Hematopoietic multipotent progenitor cell treated with erythropoietin and hydrocortisone succinate and interleukin-3 and kit ligand, for 15 days (in vitro differentiated cells): ENCODE results near the gene CFC1.
"Not testable (repeated sequence)": the region's sequence is repeated elsewhere in the genome, so short reads cannot be mapped to it uniquely, and the experiment has no call there.

ENCODE experiments used
- DNase-seq: peaks from one replicate; pipeline ENCODE4 v3.0.0-alpha.2; 2015; ENCODE audit warnings: low spot score

CFC1 gene

DNA sequence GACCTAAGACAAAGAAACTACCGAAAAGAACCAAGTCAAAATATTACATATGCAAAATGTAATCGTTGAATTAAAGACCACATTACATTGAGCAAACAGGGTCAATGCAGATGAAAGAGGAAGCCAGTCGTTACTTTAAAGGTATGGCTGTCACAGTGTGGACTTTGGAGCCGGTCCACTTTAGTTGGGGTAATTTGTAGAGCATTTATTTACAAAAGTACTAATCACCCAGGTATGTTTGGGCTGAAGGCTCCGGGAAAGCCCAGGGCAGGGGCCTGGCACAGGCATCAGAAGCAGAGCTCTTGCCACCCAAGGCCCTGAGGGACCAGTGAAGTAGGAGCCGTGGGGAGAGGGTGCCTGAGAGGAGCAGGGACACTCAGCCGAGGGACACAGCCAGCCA, 15.8 kb downstream of the CFC1 start:
- DNase-seq: not testable (repeated sequence)

- not testable (repeated sequence) for DNase-seq
Observed at GRCh38 chr2:130582970-130583369, 16.4 kb downstream of the CFC1 start.

DNA sequence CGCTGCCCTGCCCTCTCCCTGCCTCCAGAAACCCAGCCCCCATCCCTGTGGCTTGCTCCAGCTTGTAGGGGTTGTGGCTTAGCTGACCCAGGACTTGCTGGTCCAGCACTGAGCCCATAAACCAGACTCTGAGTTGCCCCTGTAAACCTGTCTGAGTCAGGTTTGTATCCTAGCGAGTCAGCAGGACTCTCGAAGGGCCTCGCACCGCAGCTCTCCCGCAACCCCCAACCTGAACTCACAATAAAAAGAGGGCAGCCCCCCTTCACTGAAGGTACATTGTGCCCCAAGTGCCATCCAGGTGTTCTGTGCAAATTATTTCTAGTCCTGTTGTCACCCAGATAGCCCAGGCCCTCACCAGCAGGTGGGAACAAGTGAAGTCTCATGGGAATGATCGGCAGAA, 17.9 kb downstream of the CFC1 start:
- DNase-seq: not testable (repeated sequence)

GRCh38 chr2:130579121-130579520, 20.3 kb downstream of the CFC1 start:
- DNase-seq: not testable (repeated sequence)

GRCh38 chr2:130577559-130577958, 21.8 kb downstream of the CFC1 start:
- DNase-seq: not testable (repeated sequence)

DNA sequence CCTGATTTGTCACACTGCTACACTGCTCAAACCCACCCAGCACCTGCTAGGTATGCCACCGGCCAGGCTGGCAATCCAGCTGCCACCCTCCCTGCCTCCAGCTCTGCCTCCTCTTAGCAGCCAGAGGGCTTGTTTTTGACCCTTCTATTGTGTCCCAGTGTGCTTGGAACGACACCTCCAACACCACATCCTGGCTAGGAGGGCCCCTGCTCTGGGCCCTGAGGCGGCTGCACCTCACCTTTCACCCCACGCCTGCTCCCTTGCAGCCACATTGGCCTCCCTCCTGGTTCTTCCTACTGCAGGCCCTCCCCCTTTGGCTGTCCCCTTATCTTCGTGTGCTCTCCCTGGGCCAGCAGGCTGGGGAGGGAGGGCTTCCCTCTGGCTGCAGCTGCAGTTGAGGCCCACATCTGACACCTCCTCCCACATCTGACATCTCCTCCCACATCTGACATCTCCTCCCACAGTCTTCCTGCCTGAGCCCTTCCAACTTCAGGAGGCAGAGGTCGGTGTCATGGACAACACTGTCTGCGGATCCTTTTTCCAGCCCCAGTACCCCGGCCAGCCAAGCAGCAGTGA, 23.1 kb downstream of the CFC1 start:
- not testable (repeated sequence) for DNase-seq

GRCh38 chr2:130574230-130574629, 25.1 kb downstream of the CFC1 start:
- DNase-seq: not testable (repeated sequence)

GRCh38 chr2:130571929-130572328, 27.4 kb downstream of the CFC1 start:
- DNase-seq: not testable (repeated sequence)

DNA sequence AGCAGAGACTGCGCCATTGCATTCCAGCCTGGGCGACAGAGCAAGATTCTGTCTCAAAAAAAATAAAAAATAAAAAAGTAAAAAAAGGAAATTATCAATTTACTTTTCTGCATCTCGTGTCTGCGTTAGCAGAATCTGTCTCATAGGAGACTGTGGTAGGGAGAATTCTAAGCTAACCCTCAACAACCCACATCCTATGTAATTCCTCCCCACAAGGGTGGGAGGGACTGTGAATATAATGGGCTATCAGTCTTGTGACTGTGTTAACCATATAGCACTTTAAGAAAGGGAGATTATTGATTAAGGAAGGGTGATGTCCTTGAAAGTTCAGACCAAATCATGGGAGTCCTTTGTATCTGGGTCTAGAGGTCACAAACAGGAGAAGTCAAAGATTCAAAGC, 33.2 kb downstream of the CFC1 start:
- not testable (repeated sequence) for DNase-seq

DNA sequence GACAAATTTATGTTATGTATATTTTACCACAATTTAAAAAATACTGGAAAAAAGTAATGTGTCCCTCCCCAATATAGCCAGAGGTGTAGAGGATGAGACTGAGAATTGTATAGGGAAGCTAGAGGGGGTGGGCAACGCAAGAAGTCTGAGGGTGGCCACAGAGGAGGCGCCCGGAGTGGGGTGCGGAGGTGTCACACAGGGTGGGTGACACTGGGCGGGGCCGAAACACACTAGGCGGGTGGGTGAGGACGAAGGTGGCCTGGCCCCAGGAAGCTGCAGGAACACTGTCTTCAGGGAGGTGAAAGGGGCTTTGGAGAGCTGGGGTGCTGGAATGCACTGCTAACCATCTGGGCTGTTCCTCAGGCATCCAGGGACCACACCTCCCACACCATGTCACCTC, 42.9 kb downstream of the CFC1 start:
- not testable (repeated sequence) for DNase-seq

DNA sequence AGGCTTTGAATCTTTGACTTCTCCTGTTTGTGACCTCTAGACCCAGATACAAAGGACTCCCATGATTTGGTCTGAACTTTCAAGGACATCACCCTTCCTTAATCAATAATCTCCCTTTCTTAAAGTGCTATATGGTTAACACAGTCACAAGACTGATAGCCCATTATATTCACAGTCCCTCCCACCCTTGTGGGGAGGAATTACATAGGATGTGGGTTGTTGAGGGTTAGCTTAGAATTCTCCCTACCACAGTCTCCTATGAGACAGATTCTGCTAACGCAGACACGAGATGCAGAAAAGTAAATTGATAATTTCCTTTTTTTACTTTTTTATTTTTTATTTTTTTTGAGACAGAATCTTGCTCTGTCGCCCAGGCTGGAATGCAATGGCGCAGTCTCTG, 45.2 kb downstream of the CFC1 start:
- not testable (repeated sequence) for DNase-seq

DNA sequence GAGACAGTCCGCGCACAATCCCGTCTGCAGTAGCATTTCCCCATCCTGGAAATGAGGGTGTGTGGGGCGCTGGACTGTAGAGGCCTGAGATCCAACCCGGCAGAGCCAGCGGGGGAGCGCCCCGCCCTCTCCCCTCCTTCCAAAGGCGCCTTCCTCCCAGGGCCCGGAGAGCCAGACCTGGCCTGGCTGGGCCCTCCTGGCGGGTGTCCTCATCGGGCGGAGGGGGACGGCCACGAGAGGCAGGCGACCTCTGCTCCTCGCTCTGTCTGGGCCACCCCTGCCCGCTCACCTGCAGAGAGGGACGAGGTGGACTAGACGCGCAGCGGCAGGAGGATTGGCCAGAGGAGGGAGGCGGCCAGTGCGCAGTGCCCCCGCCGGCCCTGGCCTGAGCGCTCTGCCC, 49.9 kb downstream of the CFC1 start:
- not testable (repeated sequence) for DNase-seq

DNA sequence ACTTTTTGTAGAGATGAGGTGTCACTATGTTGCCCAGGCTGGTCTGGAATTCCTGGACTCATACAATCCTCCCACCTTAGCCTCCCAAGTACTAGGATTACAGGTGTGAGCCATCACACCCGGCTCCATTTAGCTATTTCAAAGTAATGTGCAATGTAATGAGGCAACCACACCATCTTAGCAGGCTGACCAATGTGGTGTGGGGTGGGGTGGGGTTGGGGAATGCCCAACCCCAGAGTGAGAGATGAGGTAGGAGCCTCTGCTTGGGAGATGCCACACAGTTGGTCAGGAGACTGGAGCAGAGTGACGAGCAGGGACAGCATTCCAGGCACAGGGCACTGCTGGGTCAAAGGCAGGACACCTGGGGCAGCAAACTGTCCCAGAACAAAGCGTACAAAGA, 51.0 kb downstream of the CFC1 start:
- DNase-seq: not testable (repeated sequence)

DNA sequence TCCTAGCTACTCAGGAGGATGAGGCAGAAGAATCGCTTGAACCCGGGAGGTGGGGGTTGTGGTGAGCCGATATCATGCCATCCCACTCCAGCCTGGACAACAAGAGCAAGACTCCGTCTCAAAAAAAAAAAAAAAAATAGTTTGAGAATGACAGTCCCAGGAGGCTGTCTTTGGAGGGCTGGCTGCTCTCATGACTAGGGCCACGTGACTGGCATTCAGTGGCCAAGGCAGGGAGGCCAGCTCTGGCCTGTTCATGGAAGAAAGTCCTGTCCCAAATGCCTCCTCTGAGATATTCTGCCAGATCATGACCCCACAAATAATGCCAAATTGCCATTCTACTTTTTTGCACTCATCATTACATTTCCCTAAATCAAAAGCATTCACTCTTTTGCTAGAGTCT, 54.4 kb downstream of the CFC1 start:
- DNase-seq: not testable (repeated sequence)

DNA sequence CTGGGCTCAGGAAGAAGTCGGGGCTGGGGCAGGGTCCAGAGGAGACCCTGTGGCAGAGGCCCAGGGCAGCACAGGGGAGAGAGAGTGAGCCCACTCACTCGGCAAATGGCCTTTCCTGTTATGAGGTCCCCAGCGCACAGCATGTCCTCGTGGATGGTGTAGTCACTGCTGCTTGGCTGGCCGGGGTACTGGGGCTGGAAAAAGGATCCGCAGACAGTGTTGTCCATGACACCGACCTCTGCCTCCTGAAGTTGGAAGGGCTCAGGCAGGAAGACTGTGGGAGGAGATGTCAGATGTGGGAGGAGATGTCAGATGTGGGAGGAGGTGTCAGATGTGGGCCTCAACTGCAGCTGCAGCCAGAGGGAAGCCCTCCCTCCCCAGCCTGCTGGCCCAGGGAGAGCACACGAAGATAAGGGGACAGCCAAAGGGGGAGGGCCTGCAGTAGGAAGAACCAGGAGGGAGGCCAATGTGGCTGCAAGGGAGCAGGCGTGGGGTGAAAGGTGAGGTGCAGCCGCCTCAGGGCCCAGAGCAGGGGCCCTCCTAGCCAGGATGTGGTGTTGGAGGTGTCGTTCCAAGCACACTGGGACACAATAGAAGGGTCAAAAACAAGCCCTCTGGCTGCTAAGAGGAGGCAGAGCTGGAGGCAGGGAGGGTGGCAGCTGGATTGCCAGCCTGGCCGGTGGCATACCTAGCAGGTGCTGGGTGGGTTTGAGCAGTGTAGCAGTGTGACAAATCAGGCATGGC, 55.4 kb downstream of the CFC1 start:
- not testable (repeated sequence) for DNase-seq

DNA sequence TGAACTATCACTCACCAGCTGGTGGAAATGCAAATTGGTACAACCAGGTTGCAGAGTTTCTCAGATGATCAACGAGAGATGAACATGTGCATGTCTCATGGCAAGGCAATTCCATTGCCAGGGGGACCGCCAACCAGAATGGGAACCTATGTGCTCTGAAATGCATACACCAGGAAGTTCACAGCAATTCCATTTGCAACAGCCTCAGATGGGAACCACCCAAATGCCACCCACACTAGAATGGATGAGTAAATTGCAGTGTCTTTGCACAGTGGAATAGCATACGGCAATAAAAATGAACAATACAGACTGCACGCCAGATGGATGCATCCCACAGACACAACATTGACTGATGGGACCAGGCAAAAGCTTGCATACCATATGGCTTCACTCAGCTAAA, 56.6 kb downstream of the CFC1 start:
- not testable (repeated sequence) for DNase-seq
